ENCODE results near the gene MMP20.

MMP20 gene

DNA sequence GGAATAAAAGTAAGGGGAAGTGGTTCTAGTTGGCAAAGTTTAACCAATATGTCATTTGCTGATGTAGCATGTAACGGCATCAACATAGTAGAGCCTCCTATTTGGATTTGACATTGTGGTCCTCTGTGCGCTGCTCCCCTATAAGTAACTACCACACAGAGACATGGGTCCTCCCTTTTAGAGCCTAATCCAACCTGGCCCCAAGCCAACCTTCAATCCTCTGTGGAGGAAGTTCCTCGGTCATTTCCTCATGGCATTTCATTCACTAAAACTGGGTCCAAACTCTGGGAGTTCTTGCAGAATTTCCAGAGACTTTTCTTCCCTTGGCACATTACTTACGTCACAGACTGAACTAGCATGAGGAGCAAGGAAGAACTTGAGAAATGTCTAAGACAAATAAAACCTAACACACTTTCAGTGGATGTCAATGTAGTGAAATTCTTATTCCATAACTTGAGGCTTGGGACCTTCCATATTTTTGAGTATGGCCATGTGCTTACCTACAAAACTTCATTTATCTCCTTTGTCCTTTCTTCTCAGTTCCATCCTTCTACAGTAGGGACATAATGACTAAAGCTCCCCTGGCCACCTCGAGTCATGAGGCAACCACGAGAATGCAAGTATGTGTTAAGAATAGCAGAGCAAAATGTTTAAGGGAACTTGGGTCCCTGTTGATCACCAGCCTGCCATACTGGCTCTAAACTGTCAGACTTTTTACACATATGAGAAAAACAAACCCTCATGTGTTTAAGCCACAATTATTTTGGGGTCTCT lies 34.7 kb downstream of the MMP20 start:
- no peak for DNase-seq

DNA sequence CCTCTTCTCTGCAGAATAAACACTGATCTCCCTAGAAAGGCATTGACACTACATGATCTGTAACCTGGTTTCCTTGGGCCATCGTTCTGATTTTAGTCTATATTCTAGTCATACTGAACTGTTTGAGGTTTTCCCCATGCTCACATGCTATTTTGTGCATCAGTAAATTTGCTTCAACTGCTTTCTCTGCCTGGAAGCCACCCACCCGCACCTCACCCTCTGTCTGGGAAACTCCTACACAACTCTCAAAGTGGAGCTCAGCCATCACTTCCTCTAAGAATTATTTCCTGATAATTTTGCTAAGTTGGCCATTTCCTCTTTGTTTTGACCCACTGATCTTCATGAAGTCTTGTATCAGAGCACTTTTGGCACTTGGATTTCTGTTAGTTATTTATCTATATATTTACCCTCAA lies 36.1 kb downstream of the MMP20 start:
- peak; percentile 14 for DNase-seq

DNA sequence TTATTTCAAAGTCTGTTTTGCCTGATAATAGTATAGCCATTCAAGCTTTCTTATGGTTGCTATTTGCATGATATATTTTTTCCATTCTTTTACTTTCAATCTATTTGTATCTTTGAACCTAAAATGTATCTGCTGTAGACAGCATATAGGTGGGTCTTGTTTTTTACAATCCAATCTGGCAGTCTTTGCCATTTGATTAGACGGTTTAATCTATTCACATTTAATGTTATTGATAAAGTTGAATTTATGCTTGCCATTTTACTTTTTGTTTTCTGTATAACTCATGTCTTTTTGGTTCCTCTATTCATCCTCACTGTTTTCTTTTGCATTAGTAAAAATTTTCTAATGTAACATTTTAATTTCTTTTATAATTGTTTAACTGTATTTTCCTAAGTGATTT lies 37.4 kb downstream of the MMP20 start:
- no peak for DNase-seq

DNA sequence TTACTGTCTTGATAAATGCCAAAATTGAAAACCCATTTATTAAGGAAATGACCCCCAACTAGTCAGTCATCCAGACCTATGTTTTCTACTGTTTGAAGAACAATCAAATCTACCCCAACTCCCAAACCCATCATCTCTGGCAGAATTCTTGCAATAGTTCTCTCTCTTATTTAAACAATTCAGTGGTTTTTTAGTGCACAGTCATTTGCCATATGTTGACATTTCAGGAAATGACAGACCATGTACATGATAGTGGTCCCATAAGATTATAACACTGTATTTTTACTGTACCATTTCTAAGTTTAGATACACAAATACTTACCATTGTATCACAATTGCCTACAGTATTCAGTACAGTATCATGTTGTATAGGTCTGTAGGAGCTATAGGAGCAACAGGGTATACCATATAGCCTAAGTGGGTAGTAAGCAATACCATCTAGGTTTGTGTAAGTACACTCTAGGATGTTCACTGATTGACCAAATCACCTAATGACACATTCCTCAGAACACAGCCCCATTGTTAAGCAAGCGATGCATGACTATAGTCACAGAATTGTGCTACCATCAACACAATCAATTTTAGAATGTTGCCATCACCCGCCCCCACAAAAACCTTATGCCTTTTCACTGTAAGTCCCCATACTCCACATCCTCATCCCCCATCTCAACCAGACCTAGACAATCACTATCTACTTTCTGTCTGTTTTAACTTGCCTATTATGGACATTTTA lies 41.8 kb downstream of the MMP20 start:
- no peak for DNase-seq

DNA sequence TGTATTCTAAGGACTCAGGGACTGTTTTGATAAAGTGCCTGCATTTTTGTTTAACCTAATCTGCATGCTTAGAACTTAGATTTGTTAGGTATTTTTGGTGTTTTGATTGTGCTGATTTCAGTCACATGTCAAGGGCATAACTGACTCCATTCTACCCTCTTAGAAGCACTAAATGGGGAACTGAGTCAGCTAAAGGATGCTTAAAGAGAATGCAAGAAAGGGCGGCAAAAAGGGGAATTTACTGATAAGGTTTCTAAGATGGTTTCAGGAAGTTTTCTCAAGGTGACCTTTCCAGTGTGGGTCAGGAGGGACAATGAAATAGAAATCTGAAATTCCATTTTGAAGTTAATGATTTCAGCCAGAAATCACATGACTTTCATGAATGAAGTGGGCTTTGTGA lies 43.0 kb downstream of the MMP20 start:
- no peak for DNase-seq

DNA sequence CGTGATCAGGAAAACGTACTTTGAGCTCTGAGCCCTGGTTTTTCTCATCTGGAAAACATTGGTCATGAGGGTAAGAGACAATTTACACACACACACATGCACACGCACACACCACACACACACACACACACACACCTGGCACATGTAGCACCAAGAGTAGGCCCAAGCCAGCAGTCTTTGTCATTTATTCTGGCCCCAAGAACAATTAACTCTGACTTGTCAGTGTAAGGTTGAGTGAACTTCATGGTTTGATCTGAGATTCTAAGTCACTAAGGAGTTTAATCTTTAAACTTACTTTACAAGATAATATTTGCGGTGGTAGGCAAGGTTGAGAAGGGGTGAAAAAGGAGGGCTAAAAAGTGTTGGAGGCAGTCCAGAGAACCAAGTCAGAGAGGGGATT lies 44.1 kb downstream of the MMP20 start:
- DNase-seq = no peak

DNA sequence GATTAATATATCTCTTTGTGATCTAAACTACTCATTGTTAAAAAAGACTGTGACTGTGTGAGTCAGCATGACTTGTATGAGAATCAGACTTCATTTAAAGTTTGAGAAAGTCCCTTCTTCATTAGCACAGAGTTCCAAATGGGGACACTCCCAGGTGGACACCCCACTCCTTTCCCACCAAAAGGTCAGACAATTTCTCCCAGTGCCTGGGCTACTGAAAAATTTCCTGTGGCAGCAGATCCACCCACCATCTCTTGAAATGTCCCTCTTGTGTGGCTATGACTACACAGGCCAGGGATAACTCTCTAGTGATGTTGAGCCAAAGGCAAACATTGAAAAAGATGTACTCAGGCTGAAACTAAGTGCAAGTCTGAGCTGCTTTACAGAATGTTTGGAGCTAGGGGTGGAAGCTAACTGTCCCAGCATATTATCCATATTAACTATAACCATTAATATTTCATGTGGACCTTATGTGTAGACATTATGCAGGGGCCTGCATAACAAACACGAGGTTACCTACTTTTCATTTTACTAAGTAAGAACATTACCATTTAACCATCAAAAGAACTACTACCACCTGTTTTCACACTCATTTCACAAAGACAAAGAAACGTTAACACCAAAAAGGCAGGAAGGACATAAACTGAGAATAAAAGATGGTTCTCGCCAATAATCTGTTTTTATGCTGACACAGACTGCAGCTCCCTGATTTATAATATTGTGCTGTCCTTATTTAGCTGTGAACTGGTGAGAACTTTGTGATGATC lies 44.8 kb downstream of the MMP20 start:
- no peak for DNase-seq

DNA sequence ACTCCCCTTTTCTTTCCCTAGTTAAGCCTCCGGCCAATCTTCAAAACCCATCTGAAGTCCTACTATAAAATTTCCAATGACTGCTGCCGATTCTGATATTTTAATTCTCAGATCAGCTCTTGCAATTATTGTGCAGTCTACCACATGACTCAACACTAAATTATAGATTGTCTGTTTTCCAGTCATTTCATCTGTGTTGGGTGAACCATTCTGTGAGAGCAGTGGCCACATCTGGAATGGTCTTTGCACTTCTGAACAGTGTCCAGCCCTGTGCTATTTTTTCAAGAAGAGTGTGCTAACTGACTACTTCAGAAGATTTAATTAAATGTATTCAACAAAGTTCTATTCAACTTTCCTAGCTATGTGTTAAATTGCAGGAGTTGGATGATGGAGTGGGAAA lies 47.4 kb downstream of the MMP20 start:
- DNase-seq = no peak

DNA sequence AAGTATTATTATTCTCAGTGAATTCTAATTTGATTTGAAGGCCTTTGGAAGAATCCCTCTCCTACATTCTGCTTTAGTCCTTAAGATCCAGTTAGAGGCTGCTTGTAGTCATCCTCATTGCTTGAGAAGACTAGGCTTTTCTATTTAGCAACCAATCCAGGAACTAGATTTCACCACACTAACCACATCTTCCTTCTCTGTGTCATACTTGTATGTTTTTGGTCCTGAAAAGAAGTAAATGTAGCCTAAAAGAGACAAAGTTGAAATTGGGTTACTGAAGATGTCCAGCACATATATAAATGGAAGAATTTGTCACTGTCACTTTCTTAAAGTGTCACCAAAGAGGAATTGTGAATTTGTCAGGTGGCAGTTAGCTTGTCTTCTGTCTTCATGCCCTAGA lies 48.0 kb downstream of the MMP20 start:
- DNase-seq = no peak

DNA sequence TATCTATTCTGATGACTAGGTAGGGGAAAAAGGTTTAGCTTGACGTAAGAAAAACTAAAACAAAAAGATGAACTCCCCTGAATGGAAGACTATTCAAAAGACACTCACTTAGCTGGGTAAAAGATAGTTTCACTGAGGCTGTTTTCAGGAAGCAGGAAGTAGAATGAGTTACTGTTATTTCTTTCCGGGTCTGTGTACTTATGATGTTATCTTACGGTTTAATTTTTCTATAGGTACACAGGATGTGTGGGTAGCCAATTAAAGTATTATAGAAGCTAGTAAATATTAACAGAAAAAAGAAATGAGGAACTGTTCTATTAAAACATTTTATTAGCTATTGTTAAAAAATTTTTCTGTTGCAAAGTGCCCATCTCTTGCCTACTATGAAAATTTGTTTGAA lies 48.8 kb downstream of the MMP20 start:
- no peak for DNase-seq

DNA sequence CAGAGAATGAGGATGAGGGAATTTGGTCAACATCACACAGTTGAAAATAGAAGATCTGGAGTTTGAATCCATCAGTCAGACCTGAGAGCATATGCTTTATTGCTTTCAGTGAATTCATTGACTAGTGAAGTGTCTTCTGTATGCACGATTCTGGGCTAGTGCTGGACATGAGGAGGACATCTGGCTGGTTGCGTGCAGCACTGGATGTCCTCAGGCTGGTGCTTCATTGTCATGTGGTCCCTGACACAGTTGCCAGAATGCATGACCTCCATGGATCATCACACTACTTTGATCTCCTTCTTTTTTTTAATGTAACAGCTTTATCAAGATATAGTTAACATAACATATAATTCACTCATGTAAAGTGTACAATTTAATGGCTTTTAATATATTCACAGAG lies 50.1 kb downstream of the MMP20 start:
- DNase-seq = no peak

DNA sequence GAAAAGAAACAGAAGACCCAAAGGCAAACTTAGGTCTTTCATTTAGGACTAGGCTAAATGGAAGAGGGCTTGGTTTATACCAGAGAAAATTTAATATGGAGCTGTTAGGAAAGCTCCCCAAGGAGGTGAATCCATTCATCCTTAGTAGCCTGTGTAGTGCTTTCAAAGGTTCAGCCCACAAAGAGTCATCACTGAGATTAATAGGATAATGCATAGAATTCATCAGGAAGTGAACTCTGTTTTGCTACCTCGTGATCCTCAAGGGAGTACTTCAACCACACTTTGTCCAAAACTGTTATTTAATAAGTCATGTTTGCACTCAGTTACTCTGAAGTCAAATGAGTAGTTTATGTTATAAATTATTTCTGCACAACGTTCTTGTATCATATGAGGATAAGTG lies 51.3 kb downstream of the MMP20 start:
- DNase-seq = no peak

DNA sequence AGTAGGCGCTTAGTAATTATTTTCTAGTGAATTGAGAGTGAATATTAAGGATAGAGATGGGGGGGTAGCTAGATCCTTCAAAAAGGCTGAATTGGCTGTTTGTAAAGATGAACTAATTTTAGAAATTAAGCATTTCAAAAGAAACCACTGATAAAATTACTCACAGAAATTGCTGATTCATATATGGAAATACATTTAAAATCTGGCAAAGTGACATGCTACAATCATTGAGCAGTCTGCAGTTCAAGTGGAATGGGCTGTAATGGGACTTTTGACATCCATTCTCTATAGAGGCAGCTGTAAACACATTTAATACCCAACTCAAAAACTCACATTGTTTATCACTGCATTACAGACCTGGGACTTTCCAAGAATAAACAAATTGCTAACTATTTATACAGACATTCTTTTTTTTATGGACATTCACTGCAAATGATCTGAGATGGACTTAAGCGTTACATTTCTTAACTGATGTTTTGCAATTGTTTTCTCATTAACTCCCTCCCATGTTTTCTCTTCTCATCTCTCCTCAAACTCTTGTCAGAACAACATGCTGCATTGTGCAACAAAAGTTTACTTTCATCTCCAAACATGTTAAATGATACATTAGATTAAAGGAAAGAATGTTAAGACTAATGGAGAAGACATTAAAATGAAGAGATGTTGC lies 52.4 kb downstream of the MMP20 start:
- no peak for DNase-seq

DNA sequence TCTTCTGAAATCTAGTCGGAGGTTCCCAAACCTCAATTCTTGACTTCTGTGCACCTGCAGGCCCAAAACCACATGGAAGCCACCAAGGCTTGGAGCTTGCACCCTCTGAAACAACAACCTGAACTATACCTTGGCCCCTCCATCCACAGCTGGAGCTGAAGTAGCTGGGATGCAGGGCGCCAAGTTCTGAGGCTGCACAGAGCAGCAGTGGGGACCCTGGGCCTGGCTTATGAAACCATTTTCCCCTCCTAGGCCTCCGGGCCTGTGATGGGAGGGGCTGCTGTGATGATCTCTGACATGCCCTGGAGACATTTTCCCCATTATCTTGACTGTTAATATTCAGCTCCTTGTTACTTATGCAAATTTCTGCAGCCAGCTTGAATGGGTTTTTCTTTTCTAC lies 56.3 kb downstream of the MMP20 start:
- DNase-seq = no peak

DNA sequence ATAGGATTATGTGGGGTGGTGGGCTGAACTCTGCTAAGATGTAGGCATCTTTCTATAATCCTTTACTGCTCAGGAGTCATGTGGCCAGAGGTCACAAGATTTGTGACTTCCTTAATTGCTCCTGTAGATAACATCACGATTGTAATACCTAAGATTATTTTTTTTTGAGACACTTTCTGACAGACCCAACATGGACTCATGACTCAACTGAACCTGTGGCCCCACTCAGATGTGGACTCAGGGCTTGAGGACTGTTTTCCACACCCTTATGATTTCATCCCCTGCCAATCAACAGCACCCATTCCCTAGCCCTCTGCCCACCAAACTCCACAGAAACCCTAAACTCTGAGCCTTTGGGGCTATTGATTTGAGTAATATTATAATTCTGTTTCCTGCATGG lies 59.0 kb downstream of the MMP20 start:
- DNase-seq = no peak

DNA sequence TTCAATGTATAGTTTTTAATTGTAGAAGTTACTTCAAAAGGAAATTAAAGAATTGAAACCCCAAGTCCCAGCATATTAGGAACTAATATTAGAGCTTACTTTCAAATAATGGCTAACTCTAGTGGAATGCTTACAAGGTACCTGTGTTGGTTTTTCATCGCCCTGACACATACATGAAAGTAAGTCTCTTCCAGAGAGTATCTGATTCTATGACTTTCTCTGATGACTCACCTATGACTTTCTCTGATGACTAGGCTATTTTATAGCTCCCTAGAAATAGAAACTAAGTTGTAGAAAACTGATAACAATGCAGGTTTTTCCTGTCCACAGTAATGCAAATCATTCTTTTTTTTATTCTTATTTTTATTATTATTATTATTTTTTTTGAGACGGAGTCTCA lies 61.0 kb downstream of the MMP20 start:
- no peak for DNase-seq

DNA sequence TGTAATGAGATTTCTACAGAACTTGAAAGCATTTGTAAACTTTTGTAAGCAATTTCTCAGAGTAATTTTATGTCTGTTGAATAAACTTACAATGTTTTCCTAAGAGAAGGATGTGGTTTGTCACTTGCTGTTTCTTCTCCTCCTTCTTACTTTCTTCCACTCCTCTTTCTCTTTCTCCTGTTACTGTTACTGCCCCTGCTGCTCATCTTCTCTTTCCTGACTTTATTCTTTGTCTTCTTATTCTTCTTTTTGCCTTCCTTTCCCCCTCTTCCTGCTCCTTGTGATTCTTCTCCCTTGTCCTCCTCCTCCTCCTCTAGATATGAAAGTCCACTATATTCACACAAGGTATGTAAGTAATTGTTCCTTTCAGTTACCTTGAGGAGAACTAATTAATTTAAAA lies 63.5 kb downstream of the MMP20 start:
- no peak for DNase-seq

DNA sequence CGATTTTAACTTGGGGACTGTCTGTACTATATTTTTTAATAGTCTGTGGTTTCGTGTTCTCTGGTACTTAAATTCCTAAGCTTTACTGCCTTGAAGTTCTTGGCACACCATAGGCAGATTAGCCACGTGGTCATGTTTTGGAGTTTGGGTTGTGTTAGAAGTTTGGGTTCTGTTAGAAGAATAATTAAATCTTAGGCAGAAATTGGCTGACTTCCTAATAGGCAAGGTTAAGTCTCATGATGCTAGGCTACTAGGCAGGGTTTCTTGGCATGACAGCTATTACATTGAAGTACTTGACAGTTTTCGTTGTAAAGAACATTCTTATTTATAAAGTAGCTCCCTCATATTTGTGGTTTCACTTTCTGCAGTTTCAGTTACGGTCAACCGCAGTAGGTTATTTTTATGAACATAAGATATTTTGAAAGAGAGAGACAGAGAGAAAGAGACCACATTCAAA lies 64.5 kb downstream of the MMP20 start:
- DNase-seq = no peak

DNA sequence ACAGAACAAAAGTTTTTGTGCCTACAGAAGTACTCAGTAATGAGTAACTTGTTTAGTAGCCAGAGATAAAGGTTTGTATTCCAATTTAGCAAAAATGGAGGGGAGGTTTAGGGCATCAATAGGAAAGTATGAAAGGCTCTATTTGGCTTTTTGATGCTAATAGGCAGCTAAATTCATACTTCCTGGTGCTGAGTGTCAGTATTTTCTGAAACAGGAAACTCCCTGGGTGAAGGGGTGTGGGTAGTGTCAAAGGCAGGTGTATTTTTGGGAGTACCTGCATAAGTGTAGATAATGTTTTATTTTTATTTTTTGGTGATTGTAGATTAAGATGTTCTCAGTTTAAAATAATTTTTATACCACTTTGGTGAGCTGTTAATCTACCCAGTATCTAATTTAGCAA lies 65.3 kb downstream of the MMP20 start:
- DNase-seq = no peak

DNA sequence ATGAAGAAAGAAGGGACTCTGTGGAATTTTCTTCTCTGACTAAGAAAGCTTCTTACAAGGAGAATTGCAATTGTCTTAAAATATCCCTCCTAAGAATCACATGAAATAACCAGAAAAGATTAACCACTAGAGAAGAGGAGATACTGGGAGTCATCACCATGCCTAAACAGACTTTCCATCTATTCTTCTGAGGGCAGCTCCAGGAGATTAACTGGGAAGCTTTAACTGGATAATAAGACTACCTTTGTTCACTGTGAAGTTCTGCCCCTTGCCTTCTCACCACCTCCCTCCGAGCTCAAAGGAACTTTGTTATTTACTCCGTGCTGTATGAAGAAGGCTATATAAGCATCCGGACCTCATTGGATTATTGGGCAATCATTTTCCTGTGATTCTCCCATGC lies 70.0 kb downstream of the MMP20 start:
- DNase-seq = no peak

DNA sequence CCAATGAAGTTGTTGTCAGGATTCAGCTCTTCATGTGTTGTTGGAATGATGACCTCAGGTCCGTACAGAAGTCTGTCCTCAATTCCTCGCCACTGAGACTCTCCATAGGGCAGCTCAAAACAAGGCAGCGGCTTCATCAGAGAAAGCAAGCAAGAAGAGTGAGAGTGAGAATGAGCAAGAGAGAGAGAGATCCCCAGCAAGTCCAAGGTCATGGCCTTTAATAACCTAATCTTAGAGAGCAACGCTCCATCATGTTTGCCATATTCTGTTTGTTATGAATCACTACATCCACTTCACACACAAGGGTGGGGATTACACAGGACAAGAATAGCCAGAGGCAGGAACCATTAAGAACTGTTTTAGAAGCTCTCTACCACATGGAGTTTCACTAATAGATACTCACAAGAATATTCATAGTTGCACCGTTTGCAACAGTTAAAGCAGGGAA lies 71.3 kb downstream of the MMP20 start:
- no peak for DNase-seq

DNA sequence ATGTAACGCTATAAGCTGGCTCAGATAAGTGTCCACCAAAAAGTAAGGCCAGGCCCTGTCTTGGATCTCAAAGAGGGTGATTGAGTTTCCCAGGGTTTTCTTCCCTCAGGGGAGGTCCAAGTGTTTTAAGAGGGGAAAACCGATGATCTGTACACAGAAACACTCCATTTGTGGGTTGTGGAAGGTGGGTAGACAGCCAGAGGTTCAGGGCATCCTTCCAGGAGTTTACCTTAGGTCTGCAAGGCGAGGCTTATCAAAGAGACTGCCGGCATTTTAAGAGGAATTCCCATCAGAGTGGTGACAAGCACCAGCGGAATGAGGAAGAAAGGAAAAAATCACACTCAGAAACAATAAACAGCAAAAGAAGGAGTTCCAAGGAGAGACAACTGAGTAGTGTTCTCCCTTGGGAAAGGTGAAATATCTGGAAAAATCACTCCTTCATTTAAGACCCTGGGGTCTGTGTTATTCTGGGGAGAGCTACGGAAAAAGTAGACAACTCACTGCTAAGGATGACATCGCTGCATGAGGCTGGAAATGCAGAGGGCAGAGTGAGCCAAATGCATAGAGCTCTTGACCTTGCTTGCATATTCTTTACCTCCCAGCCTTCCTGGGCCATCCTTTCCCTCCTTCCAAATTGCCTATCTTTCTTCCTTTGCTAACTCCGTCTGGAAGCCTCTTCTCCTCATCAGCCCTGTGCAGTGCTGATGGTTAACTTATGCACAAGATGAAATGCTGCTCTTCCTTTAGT lies 72.5 kb downstream of the MMP20 start:
- no peak for DNase-seq
